ENCODE data around the gene SMC3. TPM values are rescaled to one million over a fixed set of nuclear protein-coding genes. Genes with fewer than 3 reads are reported as not detected.

Gene SMC3
- total RNA-seq, 1 experiment from 2014 or later, result 64.3 TPM

- no TSS peak for BruUV-seq (replicated peaks)
- ATAC-seq (no peak), DNase-seq (ENCODE audit: low read depth, low spot score) (no peak)
- no peaks in the 10 kb centered on the region for H3K9me2 ChIP-seq (ENCODE audit: insufficient read depth)
- H4K20me1 ChIP-seq (ENCODE audit: insufficient read depth), result no peaks in the 10 kb centered on the region
- no peaks in the 10 kb centered on the region for H3K27me3 ChIP-seq (ENCODE audit: insufficient read depth, low read length)
- ChIA-PET POLR2A (no interaction called here), RAD21 (ENCODE audit: low non-redundant PET in 1 of 2, low total read pairs in 2 of 2, uncharacterized antibody in 2 of 2, unreplicated experiment in 2 of 2) (no interaction called here), CTCF (no interaction called here)
- TF ChIP-seq EZH2 (IDR thresholded peaks at IDR 0.05) (no peak), POLR2AphosphoS5 (IDR thresholded peaks at IDR 0.05; ENCODE audit: low read depth, low read length) (no peak)
- no peaks in the 10 kb centered on the region for H3K36me3 ChIP-seq (ENCODE audit: control insufficient read depth in 1 of 2, insufficient read depth in 2 of 2, low read length in 2 of 2)
- intact Hi-C loops (cut with micrococcal nuclease), result no loop called here
- H3K4me3 ChIP-seq (replicated peaks in 1 of 2; ENCODE audit: low read depth in 1 of 2, low read length in 2 of 2), result no peak overlapping the region
- H3K9ac ChIP-seq (ENCODE audit: low read length), result no peak overlapping the region
- H3K79me2 ChIP-seq (ENCODE audit: insufficient read depth, low read length), result no peaks in the 10 kb centered on the region
- no peaks in the 10 kb centered on the region for H3K9me3 ChIP-seq (ENCODE audit: control insufficient read depth in 1 of 2, insufficient read depth in 1 of 2, low read depth in 1 of 2, low read length in 2 of 2)
- H2AFZ ChIP-seq (ENCODE audit: low read depth, low read length, poor library complexity, severe bottlenecking), result no peak overlapping the region
- no peak overlapping the region for H3K4me2 ChIP-seq (ENCODE audit: low read length)
- no peaks in the 10 kb centered on the region for H3K4me1 ChIP-seq (ENCODE audit: control insufficient read depth in 1 of 2, insufficient read depth in 2 of 2, low read length in 2 of 2)
- H3K27ac ChIP-seq (ENCODE audit: low read depth, low read length), result no peak overlapping the region
Observed at GRCh38 chr10:110651044-110651958, 83.8 kb downstream of the SMC3 start.

- H3K79me2 ChIP-seq (ENCODE audit: insufficient read depth, low read length), result no peaks in the 10 kb centered on the region
- TF ChIP-seq SP1 (IDR thresholded peaks at IDR 0.05; ENCODE audit: low read depth) (no peak), EZH2phosphoT487 (IDR thresholded peaks at IDR 0.05; ENCODE audit: borderline replicate concordance) (no peak), SRF (IDR thresholded peaks at IDR 0.05; ENCODE audit: low read depth) (no peak), RAD21 (IDR thresholded peaks at IDR 0.05; ENCODE audit: low read depth) (no peak), EZH2 (IDR thresholded peaks at IDR 0.05) (no peak), TCF7L2 (IDR thresholded peaks at IDR 0.05; ENCODE audit: borderline replicate concordance, extremely low read depth, insufficient read depth, insufficient read length) (no peak)
- TF ChIP-seq, protein P1, sequence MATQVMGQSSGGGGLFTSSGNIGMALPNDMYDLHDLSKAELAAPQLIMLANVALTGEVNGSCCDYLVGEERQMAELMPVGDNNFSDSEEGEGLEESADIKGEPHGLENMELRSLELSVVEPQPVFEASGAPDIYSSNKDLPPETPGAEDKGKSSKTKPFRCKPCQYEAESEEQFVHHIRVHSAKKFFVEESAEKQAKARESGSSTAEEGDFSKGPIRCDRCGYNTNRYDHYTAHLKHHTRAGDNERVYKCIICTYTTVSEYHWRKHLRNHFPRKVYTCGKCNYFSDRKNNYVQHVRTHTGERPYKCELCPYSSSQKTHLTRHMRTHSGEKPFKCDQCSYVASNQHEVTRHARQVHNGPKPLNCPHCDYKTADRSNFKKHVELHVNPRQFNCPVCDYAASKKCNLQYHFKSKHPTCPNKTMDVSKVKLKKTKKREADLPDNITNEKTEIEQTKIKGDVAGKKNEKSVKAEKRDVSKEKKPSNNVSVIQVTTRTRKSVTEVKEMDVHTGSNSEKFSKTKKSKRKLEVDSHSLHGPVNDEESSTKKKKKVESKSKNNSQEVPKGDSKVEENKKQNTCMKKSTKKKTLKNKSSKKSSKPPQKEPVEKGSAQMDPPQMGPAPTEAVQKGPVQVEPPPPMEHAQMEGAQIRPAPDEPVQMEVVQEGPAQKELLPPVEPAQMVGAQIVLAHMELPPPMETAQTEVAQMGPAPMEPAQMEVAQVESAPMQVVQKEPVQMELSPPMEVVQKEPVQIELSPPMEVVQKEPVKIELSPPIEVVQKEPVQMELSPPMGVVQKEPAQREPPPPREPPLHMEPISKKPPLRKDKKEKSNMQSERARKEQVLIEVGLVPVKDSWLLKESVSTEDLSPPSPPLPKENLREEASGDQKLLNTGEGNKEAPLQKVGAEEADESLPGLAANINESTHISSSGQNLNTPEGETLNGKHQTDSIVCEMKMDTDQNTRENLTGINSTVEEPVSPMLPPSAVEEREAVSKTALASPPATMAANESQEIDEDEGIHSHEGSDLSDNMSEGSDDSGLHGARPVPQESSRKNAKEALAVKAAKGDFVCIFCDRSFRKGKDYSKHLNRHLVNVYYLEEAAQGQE (IDR thresholded peaks at IDR 0.05; ENCODE audit: low read depth), result no peak
- TF ChIP-seq, protein P2, sequence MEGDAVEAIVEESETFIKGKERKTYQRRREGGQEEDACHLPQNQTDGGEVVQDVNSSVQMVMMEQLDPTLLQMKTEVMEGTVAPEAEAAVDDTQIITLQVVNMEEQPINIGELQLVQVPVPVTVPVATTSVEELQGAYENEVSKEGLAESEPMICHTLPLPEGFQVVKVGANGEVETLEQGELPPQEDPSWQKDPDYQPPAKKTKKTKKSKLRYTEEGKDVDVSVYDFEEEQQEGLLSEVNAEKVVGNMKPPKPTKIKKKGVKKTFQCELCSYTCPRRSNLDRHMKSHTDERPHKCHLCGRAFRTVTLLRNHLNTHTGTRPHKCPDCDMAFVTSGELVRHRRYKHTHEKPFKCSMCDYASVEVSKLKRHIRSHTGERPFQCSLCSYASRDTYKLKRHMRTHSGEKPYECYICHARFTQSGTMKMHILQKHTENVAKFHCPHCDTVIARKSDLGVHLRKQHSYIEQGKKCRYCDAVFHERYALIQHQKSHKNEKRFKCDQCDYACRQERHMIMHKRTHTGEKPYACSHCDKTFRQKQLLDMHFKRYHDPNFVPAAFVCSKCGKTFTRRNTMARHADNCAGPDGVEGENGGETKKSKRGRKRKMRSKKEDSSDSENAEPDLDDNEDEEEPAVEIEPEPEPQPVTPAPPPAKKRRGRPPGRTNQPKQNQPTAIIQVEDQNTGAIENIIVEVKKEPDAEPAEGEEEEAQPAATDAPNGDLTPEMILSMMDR (IDR thresholded peaks at IDR 0.05 in 2 of 3, conservative IDR thresholded peaks at IDR 0.05 in 1 of 3; ENCODE audit: borderline replicate concordance in 1 of 3, insufficient read depth in 1 of 3, low read depth in 2 of 3, low read length in 2 of 3), result no peak
- ATAC-seq, result no peak
- ChIA-PET CTCF (interaction anchor here (1.5 kb wide), 1 partner anchor 20 kb away, joined by 6 read pairs; no protein-coding TSS in a partner anchor), POLR2A (no interaction called here), RAD21 (ENCODE audit: low non-redundant PET in 1 of 2, low total read pairs in 2 of 2, uncharacterized antibody in 2 of 2, unreplicated experiment in 2 of 2) (no interaction called here)
- no peaks in the 10 kb centered on the region for H4K20me1 ChIP-seq (ENCODE audit: insufficient read depth)
- H3K9ac ChIP-seq (ENCODE audit: low read length), result no peak overlapping the region
- no peaks in the 10 kb centered on the region for H3K36me3 ChIP-seq (ENCODE audit: control insufficient read depth in 1 of 2, insufficient read depth in 2 of 2, low read length in 2 of 2)
- no peaks in the 10 kb centered on the region for H3K9me2 ChIP-seq (ENCODE audit: insufficient read depth)
- no peaks in the 10 kb centered on the region for H3K9me3 ChIP-seq (ENCODE audit: control insufficient read depth in 1 of 2, insufficient read depth in 1 of 2, low read depth in 1 of 2, low read length in 2 of 2)
- H3K4me2 ChIP-seq (ENCODE audit: low read length), result no peak overlapping the region
- no peak for DNase-seq (ENCODE audit: low read depth, low spot score)
- H3K27ac ChIP-seq (ENCODE audit: low read depth, low read length), result no peak overlapping the region
- no peaks in the 10 kb centered on the region for H3K4me1 ChIP-seq (ENCODE audit: control insufficient read depth in 1 of 2, insufficient read depth in 2 of 2, low read length in 2 of 2)
- no peak overlapping the region for H2AFZ ChIP-seq (ENCODE audit: low read depth, low read length, poor library complexity, severe bottlenecking)
- H3K4me3 ChIP-seq (replicated peaks in 1 of 2; ENCODE audit: low read depth in 1 of 2, low read length in 2 of 2), result no peak overlapping the region
- no TSS peak for BruUV-seq (replicated peaks)
- H3K27me3 ChIP-seq (ENCODE audit: insufficient read depth, low read length), result no peaks in the 10 kb centered on the region
- intact Hi-C loops (cut with micrococcal nuclease), result no loop called here
Observed at GRCh38 chr10:110652475-110653118, 85.1 kb downstream of the SMC3 start.

Data from HCT116 (cell line).